Fibroblast of the aortic adventitia (primary cell): ENCODE data around the gene ARID1B. TPM values are rescaled to one million over a fixed set of nuclear protein-coding genes. Genes with fewer than 3 reads are reported as not detected.
"Not testable (repeated sequence)": the region's sequence is repeated elsewhere in the genome, so short reads cannot be mapped to it uniquely, and the experiment has no call there.

Experiments
- DNase-seq: peaks from one replicate; pipeline ENCODE4 v3.0.0-alpha.2; 2010; ENCODE audit warnings: low read depth
- H3K4me3 ChIP-seq: 2 replicates; pipeline ENCODE4 v1.5.1; 2011; ENCODE audit warnings: low read depth, mild to moderate bottlenecking, control low read depth, low read length, moderate library complexity
- CTCF ChIP-seq: IDR thresholded peaks from 2 replicates; pipeline ENCODE4 v1.5.1; 2011; ENCODE audit warnings: mild to moderate bottlenecking, low read length, control low read depth, inconsistent platforms; ENCODE audit not compliant: insufficient read depth
- total RNA-seq: library from RNA; depleted of rRNA; stranded (reverse); fragments of >200 nt; gene quantifications from 2 replicates; pipeline ENCODE4 v1.2.3, GENCODE V29; 2012; ENCODE audit warnings: low replicate concordance

The ARID1B gene
- total RNA-seq, 1 donor = 55.9 TPM

GRCh38 chr6:156980515-156980914 lies 203.3 kb downstream of the ARID1B start:
- no peak overlapping the region for H3K4me3 ChIP-seq
- DNase-seq = no peak
- no peak for TF ChIP-seq CTCF

- DNase-seq = no peak
- no peak overlapping the region for H3K4me3 ChIP-seq
- TF ChIP-seq CTCF = no peak
Measured at GRCh38 chr6:156980948-156981347, 203.8 kb downstream of the ARID1B start.

GRCh38 chr6:156982168-156982567 lies 205.0 kb downstream of the ARID1B start:
- DNase-seq = no peak
- no peak overlapping the region for H3K4me3 ChIP-seq
- no peak for TF ChIP-seq CTCF

GRCh38 chr6:156982864-156983263 lies 205.7 kb downstream of the ARID1B start:
- DNase-seq, H3K4me3 ChIP-seq: not testable (repeated sequence)

GRCh38 chr6:156984178-156984738 lies 207.1 kb downstream of the ARID1B start:
- DNase-seq = no peak
- H3K4me3 ChIP-seq = no peak overlapping the region
- no peak for TF ChIP-seq CTCF

- DNase-seq = no peak
- TF ChIP-seq CTCF = no peak
- H3K4me3 ChIP-seq = no peak overlapping the region
Measured at GRCh38 chr6:156985309-156985708, 208.1 kb downstream of the ARID1B start.

GRCh38 chr6:156988276-156989158 lies 211.3 kb downstream of the ARID1B start:
- no peak for DNase-seq
- no peak overlapping the region for H3K4me3 ChIP-seq
- no peak for TF ChIP-seq CTCF
